Stimulated activated naive CD8-positive, alpha-beta T cell treated with anti-CD3 and anti-CD28 coated beads, Interleukin-15, Interleukin-2, amounts not matched to agents 100 U/mL and 50 U/mL, for 24 hours (primary cell): Measurements from ENCODE around the gene TRIM17.

Source experiments
- ATAC-seq: fragments of 150-1000 bp; cut with Tn5 transposase; one replicate; pipeline ENCODE4 v1.10.0; 2021
- DNase-seq: peaks from one replicate; pipeline ENCODE4 v3.0.0; 2021

The TRIM17 gene

GRCh38 chr1:228367798-228368791, 48.6 kb downstream of the TRIM17 start:
- DNase-seq = no peak
- no peak for ATAC-seq

GRCh38 chr1:228366866-228367741, 49.6 kb downstream of the TRIM17 start:
- no peak for ATAC-seq

GRCh38 chr1:228366062-228366865, 50.4 kb downstream of the TRIM17 start:
- DNase-seq = no peak
- no peak for ATAC-seq

More at GRCh38 chr1:228366866-228367741, 49.6 kb downstream of the TRIM17 start:
- DNase-seq = no peak

GRCh38 chr1:228365271-228366061, 51.2 kb downstream of the TRIM17 start:
- DNase-seq (no peak), ATAC-seq (no peak)

GRCh38 chr1:228364706-228365213, 51.9 kb downstream of the TRIM17 start:
- no peak for DNase-seq
- ATAC-seq = no peak

- ATAC-seq (no peak), DNase-seq (no peak)
Measured at GRCh38 chr1:228364068-228364705, 52.5 kb downstream of the TRIM17 start.

GRCh38 chr1:228363686-228364067, 53.0 kb downstream of the TRIM17 start:
- DNase-seq = no peak
- no peak for ATAC-seq

GRCh38 chr1:228362884-228363450, 53.7 kb downstream of the TRIM17 start:
- ATAC-seq (no peak), DNase-seq (no peak)

DNA sequence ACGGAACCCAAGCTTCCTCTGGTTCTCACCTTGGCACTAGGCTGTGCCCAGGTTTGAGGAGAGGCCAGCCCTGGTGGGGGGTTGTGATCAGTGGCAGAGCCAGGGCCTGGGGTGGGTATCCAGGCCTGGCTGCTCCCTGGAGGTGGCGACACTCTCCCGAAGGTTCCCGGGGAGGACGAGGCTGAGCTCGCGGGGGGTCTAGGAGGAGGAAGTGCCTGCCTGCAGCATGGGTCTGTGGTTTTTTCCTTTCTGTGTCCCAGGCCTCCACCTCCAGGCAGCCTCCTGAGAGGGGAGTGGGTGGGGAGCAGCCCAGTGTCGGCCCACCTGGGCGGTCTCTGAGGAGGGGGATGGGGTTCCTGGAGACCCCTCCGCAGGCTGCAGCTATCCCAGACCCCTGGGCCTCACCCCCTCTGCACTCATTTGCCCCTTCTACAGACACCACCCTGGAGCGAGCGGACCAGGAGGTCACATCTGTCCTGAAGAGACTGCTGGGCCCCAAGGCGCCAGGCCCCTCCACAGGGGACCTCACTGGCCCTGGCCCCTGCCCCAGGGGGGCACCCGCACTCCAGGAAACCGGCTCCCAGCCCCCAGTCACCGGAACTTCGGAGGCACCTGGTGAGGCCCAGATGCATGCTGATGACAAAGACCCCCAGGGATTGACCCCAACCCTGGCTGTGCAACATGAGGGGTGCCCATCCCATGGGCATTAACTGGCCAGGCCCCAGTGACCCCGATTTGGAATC, 54.3 kb downstream of the TRIM17 start:
- no peak for ATAC-seq
- no peak for DNase-seq

DNA sequence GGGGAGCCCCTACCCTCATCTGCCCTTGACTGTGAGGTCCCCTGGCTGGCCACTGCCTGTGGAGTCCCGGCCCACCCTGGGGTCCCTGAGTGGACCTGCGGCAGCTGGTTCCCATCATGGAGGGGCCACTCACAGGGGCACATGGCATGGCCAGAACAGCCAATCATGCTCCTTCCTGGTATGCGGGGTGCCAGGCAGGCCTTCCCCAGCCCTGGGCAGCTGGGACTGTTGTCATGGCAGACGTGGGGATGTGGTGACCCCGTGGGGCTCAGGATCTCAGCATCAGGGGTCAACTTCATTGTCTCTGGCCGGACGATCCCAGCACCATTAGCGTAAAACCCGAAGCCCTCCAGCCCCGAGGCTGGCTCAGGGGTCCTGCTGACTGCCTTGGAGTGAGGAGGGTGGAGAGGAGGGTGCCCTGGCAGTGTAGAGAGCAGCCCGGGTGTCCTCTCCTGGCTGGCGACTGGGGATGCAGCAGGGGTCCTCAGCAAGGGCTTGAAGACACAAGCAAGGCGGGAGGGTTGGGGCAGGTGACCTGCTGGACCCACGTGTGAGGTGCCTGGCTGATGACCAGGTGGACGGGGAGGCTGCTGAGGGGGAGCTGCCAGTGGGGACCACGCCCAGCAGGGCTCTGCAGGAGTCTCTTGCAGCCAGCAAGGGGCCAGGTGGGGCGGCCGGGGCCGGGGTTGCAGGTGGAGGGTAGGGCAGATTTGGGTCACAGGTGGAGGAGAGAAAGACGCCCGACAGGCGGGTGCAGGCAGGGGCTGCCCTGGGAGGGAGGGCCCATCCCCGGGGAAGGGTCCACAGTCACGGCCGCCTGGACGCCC, 55.1 kb downstream of the TRIM17 start:
- DNase-seq (no peak), ATAC-seq (no peak)

DNA sequence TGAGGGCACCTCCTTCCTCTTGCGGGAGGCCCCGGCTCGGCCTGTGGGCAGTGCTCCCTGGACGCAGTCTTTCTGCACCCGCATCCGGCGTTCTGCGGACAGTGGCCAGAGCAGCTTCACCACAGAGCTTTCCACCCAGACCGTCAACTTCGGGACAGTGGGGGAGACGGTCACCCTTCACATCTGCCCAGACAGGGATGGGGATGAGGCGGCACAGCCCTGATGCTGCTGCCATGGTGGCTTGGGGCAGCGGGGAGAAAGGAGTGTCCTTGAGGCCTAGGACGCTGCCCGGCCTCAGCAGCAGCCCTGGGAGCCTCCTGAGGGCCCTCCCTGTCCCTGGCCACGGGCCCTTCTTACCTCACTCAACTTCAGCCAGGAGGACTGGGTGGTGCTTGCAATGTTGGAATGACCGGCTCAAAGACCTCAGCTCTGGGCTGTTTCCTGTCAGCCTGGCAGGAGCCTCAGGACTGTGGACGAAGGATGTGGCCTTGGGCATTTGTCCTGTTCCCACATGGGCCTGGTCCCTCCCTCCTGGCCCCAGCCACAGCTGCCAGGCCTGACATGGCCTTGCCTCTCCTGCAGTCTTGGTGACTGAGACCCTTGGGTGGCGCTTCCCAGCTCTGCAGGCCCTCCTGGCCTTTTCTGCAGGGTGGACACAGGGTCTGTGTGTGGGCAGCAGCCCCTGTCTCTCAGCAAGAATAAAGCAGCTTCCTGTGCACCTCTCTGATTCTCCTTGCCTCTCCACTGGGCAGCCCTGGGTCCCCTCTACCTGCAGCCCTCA, 55.9 kb downstream of the TRIM17 start:
- DNase-seq (no peak), ATAC-seq (no peak)

GRCh38 chr1:228359613-228360532, 56.8 kb downstream of the TRIM17 start:
- ATAC-seq (no peak), DNase-seq (no peak)

- no peak for ATAC-seq
- DNase-seq = no peak
Measured at GRCh38 chr1:228358764-228359612, 57.7 kb downstream of the TRIM17 start.

DNA sequence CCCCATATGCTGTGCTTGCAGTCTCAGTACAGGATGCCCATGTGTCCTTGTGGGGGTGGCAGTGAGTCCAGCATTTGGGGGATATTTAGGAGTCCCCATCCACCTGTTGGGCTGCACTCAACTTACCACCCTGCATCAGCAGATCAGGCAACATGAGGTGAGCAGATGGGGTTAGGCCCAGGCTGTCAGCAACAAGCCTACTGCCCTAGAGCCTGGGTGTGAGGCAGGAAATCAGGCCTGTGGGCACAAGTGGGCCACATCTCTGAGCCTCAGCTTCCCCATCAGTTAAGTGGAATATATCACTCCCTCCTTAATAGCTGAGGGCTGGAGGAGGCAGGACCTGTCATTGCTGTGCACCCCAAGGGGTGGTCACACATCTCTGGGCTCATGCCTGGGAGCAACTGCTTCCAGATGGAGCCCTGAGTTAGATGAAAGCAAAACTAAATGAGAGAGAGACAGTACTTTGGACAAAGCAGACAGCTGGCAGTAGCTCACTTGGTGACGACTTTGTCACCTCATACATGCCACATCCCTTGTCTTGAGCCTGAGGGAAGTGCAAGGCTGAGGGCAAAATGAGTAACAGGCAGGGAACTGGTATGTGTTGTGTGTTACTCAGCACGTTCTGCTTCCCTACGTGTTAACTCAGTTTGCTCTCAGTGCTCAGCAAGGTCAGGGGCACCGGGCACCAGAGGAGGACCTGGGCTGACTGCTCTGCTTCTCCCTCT, 58.5 kb downstream of the TRIM17 start:
- DNase-seq = no peak
- no peak for ATAC-seq
